Activated CD4-positive, alpha-beta T cell treated with anti-CD3 and anti-CD28 coated beads, Interleukin-2, amount 50 U/mL, for 4 hours (primary cell): Measurements from ENCODE around the gene USP20.

ENCODE experiments used
- DNase-seq, 2 experiments: peaks; one replicate each; pipeline ENCODE4 v3.0.0-alpha.2; 2020

USP20 gene

GRCh38 chr9:129929496-129930125 lies 94.4 kb downstream of the USP20 start:
- DNase-seq = no peak

GRCh38 chr9:129930743-129931142 lies 95.5 kb downstream of the USP20 start:
- no peak for DNase-seq
